Calu3 (cell line): Measurements from ENCODE around the gene ITPRID1. TPM values are rescaled to one million over a fixed set of nuclear protein-coding genes. Genes with fewer than 3 reads are reported as not detected.

Experiments
- BruUV-seq: library from RNA; stranded (reverse); fragments of 400-500 nt; replicated peaks from 2 replicates; lab custom pipeline; 2021; lab: Mats Ljungman, UMichigan
- CTCF ChIA-PET: fragments of 300-600 bp; sonication (Branson Sonifier 250); formaldehyde crosslinking; loops from one replicate; lab custom pipeline; 2022; ENCODE audit warnings: antibody characterized with exemption; lab: Charles Lee
- DNase-seq: peaks from one replicate; pipeline ENCODE4 v3.0.0; 2022
- H3K27ac Mint-ChIP-seq: one replicate; pipeline ENCODE4 v1.8.0; 2022; ENCODE audit warnings: mixed read lengths; ENCODE audit not compliant: unreplicated experiment
- H3K27me3 Mint-ChIP-seq: one replicate; pipeline ENCODE4 v1.8.0; 2022; ENCODE audit warnings: mixed read lengths; ENCODE audit not compliant: unreplicated experiment
- H3K36me3 Mint-ChIP-seq: one replicate; pipeline ENCODE4 v1.8.0; 2022; ENCODE audit warnings: mild to moderate bottlenecking, moderate library complexity, mixed read lengths; ENCODE audit not compliant: insufficient read depth, unreplicated experiment
- H3K4me1 Mint-ChIP-seq: one replicate; pipeline ENCODE4 v1.8.0; 2022; ENCODE audit warnings: mild to moderate bottlenecking, low read depth, mixed read lengths; ENCODE audit not compliant: unreplicated experiment
- H3K4me3 Mint-ChIP-seq: one replicate; pipeline ENCODE4 v1.8.0; 2022; ENCODE audit warnings: mild to moderate bottlenecking, low read depth, moderate library complexity, mixed read lengths; ENCODE audit not compliant: unreplicated experiment
- H3K9me3 Mint-ChIP-seq: one replicate; pipeline ENCODE4 v1.8.0; 2022; ENCODE audit warnings: low read depth, mixed read lengths; ENCODE audit not compliant: unreplicated experiment
- CTCF ChIP-seq: fragments of 200-600 bp; IDR thresholded peaks from one replicate; pipeline ENCODE4 v1.8.0; 2022; ENCODE audit warnings: antibody characterized with exemption; ENCODE audit not compliant: unreplicated experiment
- intact Hi-C: fragments of 100-400 bp; cut with micrococcal nuclease; formaldehyde crosslinking; loops from one replicate; pipeline ENCODE4 v1.10.0; 2022; ENCODE audit not compliant: unreplicated experiment
- total RNA-seq: library from RNA; stranded (reverse); gene quantifications from 2 replicates; pipeline ENCODE4 v1.2.3, GENCODE V29; 2022

The ITPRID1 gene
- total RNA-seq, 1 experiment from 2014 or later: 3.8 TPM

- peak; percentile 10 for TF ChIP-seq CTCF
- Mint-ChIP-seq H3K27ac (no peak overlapping the region), H3K36me3 (no peaks in the 10 kb centered on the region), H3K4me3 (no peak overlapping the region), H3K4me1 (no peaks in the 10 kb centered on the region), H3K27me3 (no peaks in the 10 kb centered on the region), H3K9me3 (no peaks in the 10 kb centered on the region)
- BruUV-seq: no TSS peak
- DNase-seq: no peak
- intact Hi-C loops: loop anchor here (1.0 to 5.0 kb wide), 3 partner anchors 88 to 556 kb away; no protein-coding TSS in a partner anchor
- CTCF ChIA-PET: no interaction called here
These were observed 134.4 kb downstream of the ITPRID1 start for GRCh38 chr7:31648288-31648687.

GRCh38 chr7:31648880-31649279, 135.0 kb downstream of the ITPRID1 start:
- DNase-seq: no peak
- H3K9me3 Mint-ChIP-seq: no peaks in the 10 kb centered on the region
- H3K27me3 Mint-ChIP-seq: peaks cover 5% of the 10 kb centered on the region
- no peak overlapping the region for H3K27ac Mint-ChIP-seq
- intact Hi-C loops: loop anchor here (1.0 to 5.0 kb wide), 3 partner anchors 87 to 555 kb away; no protein-coding TSS in a partner anchor
- no peaks in the 10 kb centered on the region for H3K4me1 Mint-ChIP-seq
- no peaks in the 10 kb centered on the region for H3K36me3 Mint-ChIP-seq
- no peak overlapping the region for H3K4me3 Mint-ChIP-seq
- BruUV-seq: no TSS peak
- CTCF ChIA-PET: no interaction called here
- no peak for TF ChIP-seq CTCF

GRCh38 chr7:31651234-31652062, 137.6 kb downstream of the ITPRID1 start:
- no peaks in the 10 kb centered on the region for H3K36me3 Mint-ChIP-seq
- H3K27me3 Mint-ChIP-seq: peaks cover 31% of the 10 kb centered on the region
- no peak for TF ChIP-seq CTCF
- H3K4me1 Mint-ChIP-seq: no peaks in the 10 kb centered on the region
- no peak for DNase-seq
- BruUV-seq: no TSS peak
- H3K9me3 Mint-ChIP-seq: no peaks in the 10 kb centered on the region
- intact Hi-C loops: no loop called here
- no peak overlapping the region for H3K4me3 Mint-ChIP-seq
- H3K27ac Mint-ChIP-seq: no peak overlapping the region
- CTCF ChIA-PET: no interaction called here

- Mint-ChIP-seq H3K36me3 (no peaks in the 10 kb centered on the region), H3K4me1 (no peaks in the 10 kb centered on the region), H3K27me3 (peaks cover 33% of the 10 kb centered on the region), H3K4me3 (no peak overlapping the region), H3K27ac (no peak overlapping the region), H3K9me3 (no peaks in the 10 kb centered on the region)
- intact Hi-C loops: no loop called here
- DNase-seq: no peak
- TF ChIP-seq CTCF: no peak
- no TSS peak for BruUV-seq
- CTCF ChIA-PET: no interaction called here
These were observed 138.1 kb downstream of the ITPRID1 start for GRCh38 chr7:31652063-31652326.
